Uterus (tissue), 2 donors: ENCODE data around the gene FAM110D.

Experiments
- CTCF ChIP-seq, 4 experiments: fragments of 200-600 bp in 2 of 4; fragments of 450-650 bp in 2 of 4; sonication (generic) in 2 of 4; IDR thresholded peaks; one replicate each; pipeline ENCODE4 v1.5.1; 2016 to 2019; ENCODE audit warnings: antibody characterized with exemption in 4 of 4, mild to moderate bottlenecking in 2 of 4, moderate library complexity in 1 of 4
- POLR2A ChIP-seq, 2 donors: fragments of 450-650 bp; IDR thresholded peaks; one replicate each; pipeline ENCODE4 v1.6.1; 2016; ENCODE audit warnings: antibody characterized with exemption in 2 of 2, mild to moderate bottlenecking in 1 of 2, moderate library complexity in 1 of 2

- TF ChIP-seq CTCF (IDR thresholded peaks at IDR 0.05) (peak; percentile 83 to 98 (median 96)), POLR2A (IDR thresholded peaks at IDR 0.05) (peak; percentile 19 to 72)
Observed at GRCh38 chr1:26169669-26170471, 11.0 kb downstream of the FAM110D start, which contains the start of gene ZNF593.
